Cardiac muscle cell (in vitro differentiated cells and primary cell): ENCODE data around the gene TMOD2. TPM values are rescaled to one million over a fixed set of nuclear protein-coding genes. Genes with fewer than 3 reads are reported as not detected.

Experiments used
- DNase-seq, 2 donors: peaks; one replicate each; pipeline versions ENCODE4 v3.0.0 to v3.0.0-alpha.2; 2010 to 2017; ENCODE audit warnings: low read depth in 1 of 2, low spot score in 1 of 2
- H3K27ac ChIP-seq: fragments of 200-600 bp; sonication (generic); 2 replicates; pipeline ENCODE4 v1.5.1; 2016
- H3K27me3 ChIP-seq: fragments of 200-600 bp; sonication (generic); 2 replicates; pipeline ENCODE4 v1.6.0; 2016; ENCODE audit warnings: control low read depth
- H3K36me3 ChIP-seq: fragments of 200-600 bp; sonication (generic); 2 replicates; pipeline ENCODE4 v1.5.1; 2016; ENCODE audit warnings: control low read depth
- H3K4me1 ChIP-seq: fragments of 200-600 bp; sonication (generic); 2 replicates; pipeline ENCODE4 v1.8.1; 2017; ENCODE audit warnings: low read depth, mild to moderate bottlenecking, mixed run types
- H3K4me3 ChIP-seq: fragments of 200-600 bp; sonication (generic); 2 replicates; pipeline ENCODE4 v1.5.1; 2016; ENCODE audit warnings: mild to moderate bottlenecking
- H3K9me3 ChIP-seq: fragments of 200-600 bp; sonication (generic); 2 replicates; pipeline ENCODE4 v1.5.1; 2017; ENCODE audit warnings: low read depth, mild to moderate bottlenecking, control low read depth
- polyA plus RNA-seq: library from polyadenylated mRNA; unstranded; fragments of >200 nt; fragmentation: Nextera tagmentation; extraction: Ambion mirVana; gene quantifications from 2 replicates; pipeline ENCODE4 v1.2.1, GENCODE V29; 2016
- total RNA-seq: library from RNA; depleted of rRNA; stranded (reverse); fragments of >200 nt; gene quantifications from 2 replicates; pipeline ENCODE4 v1.2.3, GENCODE V29; 2016
- TF ChIP-seq, protein P1 (sequence below): IDR thresholded peaks from 2 replicates; pipeline ENCODE4 v1.5.1; 2012; ENCODE audit warnings: low read depth, mild to moderate bottlenecking, low read length

The TMOD2 gene
- total and polyA plus RNA-seq, 2 experiments from 2014 or later: 1.8 to 2.8 TPM

GRCh38 chr15:51766341-51766740 is 14.9 kb downstream of the TMOD2 start:
- TF ChIP-seq, protein P1, sequence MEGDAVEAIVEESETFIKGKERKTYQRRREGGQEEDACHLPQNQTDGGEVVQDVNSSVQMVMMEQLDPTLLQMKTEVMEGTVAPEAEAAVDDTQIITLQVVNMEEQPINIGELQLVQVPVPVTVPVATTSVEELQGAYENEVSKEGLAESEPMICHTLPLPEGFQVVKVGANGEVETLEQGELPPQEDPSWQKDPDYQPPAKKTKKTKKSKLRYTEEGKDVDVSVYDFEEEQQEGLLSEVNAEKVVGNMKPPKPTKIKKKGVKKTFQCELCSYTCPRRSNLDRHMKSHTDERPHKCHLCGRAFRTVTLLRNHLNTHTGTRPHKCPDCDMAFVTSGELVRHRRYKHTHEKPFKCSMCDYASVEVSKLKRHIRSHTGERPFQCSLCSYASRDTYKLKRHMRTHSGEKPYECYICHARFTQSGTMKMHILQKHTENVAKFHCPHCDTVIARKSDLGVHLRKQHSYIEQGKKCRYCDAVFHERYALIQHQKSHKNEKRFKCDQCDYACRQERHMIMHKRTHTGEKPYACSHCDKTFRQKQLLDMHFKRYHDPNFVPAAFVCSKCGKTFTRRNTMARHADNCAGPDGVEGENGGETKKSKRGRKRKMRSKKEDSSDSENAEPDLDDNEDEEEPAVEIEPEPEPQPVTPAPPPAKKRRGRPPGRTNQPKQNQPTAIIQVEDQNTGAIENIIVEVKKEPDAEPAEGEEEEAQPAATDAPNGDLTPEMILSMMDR: no peak
- H3K36me3 ChIP-seq: no peaks in the 10 kb centered on the region
- no peak for DNase-seq
- no peaks in the 10 kb centered on the region for H3K27me3 ChIP-seq
- no peak overlapping the region for H3K4me3 ChIP-seq
- no peaks in the 10 kb centered on the region for H3K4me1 ChIP-seq
- H3K27ac ChIP-seq: no peak overlapping the region
- H3K9me3 ChIP-seq: no peaks in the 10 kb centered on the region

DNA sequence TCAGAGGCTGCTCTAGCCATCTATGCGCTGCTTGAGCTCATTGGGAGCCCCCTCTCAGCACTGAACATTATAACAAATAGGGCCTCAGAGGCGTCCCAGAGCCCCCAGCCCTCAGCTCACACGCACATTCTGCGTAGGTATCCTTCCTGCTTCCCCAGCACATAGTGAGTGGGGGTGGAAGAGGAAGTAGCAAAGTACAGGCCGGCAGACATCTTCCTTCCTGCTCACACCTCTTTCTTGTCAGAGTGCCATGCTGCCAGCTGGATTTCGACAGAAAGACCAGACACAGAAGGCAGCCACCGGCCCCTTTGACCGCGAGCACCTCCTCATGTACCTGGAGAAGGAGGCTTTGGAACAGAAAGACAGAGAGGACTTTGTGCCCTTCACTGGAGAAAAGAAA is 16.6 kb downstream of the TMOD2 start:
- no peak overlapping the region for H3K27ac ChIP-seq
- no peak overlapping the region for H3K4me3 ChIP-seq
- DNase-seq: no peak
- no peaks in the 10 kb centered on the region for H3K9me3 ChIP-seq
- H3K4me1 ChIP-seq: no peaks in the 10 kb centered on the region
- no peaks in the 10 kb centered on the region for H3K36me3 ChIP-seq
- H3K27me3 ChIP-seq: no peaks in the 10 kb centered on the region
- TF ChIP-seq, protein P1: no peak

GRCh38 chr15:51770902-51771301 is 19.5 kb downstream of the TMOD2 start:
- H3K27ac ChIP-seq: no peak overlapping the region
- H3K9me3 ChIP-seq: no peaks in the 10 kb centered on the region
- H3K4me1 ChIP-seq: no peaks in the 10 kb centered on the region
- no peaks in the 10 kb centered on the region for H3K36me3 ChIP-seq
- no peaks in the 10 kb centered on the region for H3K27me3 ChIP-seq
- TF ChIP-seq, protein P1: no peak
- H3K4me3 ChIP-seq: no peak overlapping the region
- no peak for DNase-seq

DNA sequence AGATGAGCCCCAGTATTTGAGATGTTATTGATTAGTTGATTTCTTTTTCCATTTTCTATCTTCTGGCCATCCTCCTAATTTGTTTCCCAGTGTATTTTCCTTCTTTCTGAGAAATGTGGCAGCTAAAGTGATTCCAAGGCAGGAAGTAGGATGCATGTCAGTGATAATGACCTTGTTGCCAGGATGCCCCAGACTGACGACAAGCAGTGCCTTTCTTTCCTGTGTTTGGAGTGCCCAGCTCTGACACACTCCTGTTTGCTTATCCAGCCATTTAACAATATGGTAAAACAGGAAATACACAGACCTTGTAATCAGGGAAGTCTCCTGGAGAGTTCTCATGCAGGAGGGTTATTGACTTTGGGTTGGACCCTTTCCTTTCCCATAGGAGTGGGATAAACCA is 20.4 kb downstream of the TMOD2 start:
- TF ChIP-seq, protein P1: no peak
- Histone ChIP-seq H3K4me3 (no peak overlapping the region), H3K27me3 (no peaks in the 10 kb centered on the region), H3K4me1 (no peaks in the 10 kb centered on the region), H3K36me3 (no peaks in the 10 kb centered on the region), H3K9me3 (no peaks in the 10 kb centered on the region), H3K27ac (no peak overlapping the region)
- DNase-seq: no peak

DNA sequence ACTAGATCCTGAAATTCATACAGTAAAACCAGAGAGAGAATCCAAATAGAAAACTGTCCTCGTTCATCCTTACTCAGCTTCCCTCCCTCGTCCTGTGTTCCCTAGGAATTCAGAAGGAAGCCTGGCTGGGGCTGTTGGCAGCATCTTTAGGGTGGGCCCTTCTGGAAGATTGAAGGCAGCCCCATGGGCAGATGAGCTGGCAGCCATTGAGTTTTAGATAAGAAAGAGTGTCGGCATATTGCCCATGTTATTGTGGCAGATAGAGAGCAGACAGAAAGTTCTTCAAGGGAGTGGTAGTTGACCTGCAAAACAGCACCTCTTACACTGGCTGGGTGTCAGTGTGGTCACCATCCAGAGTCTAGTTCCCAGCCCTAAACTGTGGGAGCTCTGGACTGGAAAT is 23.5 kb downstream of the TMOD2 start:
- Histone ChIP-seq H3K36me3 (no peaks in the 10 kb centered on the region), H3K4me3 (no peak overlapping the region), H3K27ac (no peak overlapping the region), H3K27me3 (no peaks in the 10 kb centered on the region), H3K4me1 (no peaks in the 10 kb centered on the region), H3K9me3 (no peaks in the 10 kb centered on the region)
- no peak for DNase-seq
- TF ChIP-seq, protein P1: no peak
